HG03342 (cell line): ENCODE measurements around the gene CDC25C.
A peak's percentile ranks its signal among the peaks of the same experiment; 100 is the strongest.

Source experiments
- ATAC-seq: cut with Tn5 transposase; IDR thresholded peaks from one replicate; pipeline ENCODE4 v1.9.1; 2021; ENCODE audit warnings: mild to moderate bottlenecking, moderate library complexity; ENCODE audit not compliant: unreplicated experiment

Gene CDC25C

DNA sequence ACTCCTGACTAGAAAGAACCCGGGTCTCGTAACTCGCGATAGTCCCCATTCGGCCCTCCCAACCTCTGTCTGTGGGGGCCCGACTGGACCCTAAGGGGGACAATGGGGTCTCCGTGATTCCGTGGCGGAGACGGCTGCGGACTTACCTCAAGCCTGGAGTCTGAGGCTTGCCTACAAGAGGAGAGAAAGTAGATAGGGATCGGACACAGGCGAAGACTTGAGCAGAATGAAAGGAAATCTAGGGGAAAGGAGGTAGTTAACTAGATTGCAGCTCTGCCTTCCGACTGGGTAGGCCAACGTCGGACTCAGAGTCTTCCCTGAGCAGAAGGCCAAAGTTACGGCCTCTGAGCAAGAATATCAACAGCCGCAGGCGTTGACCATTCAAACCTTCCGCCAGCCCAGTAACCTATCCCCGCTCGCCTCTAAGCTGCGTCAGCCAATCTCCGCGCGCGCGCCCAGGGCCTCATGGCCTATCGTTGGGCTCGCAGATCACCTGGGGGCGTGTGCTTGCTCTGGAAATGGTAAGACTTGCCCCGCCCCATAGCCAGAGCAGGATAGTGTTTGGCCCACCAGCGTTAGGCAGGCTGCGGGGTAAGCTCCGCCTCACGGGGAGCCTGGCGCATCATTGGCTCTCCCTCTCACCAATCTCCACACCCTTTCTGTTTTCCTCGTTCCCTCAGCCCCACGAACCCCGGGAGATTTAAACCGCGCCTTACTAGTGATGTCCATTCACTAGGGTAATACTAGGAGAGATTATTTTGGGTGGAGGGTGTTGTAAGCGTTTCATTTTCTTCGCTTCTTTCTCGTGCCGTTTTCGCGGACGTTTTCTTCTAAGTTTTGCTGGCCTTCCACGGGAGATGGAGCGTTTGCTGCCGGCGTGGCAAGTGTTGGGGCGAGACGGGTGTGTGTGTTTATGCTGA, at the start of gene CDC25C:
CDC25C (minus strand) TSS at position 356 of the 920 bp plus-strand sequence. CDS start 624 bp downstream, outside the sequence.
- ATAC-seq = peak; percentile 99

DNA sequence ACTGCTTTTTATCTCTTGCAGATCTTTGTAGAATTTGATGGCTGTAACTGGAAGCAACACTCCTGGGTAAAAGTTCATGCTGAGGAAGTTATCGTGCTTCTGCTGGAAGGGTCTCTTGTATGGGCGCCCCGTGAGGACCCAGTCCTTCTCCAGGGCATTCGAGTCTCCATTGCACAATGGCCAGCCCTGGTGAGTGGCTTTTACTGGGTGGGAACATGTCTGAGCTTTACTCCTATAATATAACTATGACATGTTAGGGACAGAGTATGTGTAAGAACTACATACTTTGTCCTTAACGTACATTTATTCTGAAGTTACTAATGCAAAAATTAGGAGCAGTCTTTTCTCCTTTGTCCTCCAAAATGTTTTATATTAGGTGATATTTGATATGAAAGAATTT, 41.0 kb upstream of the CDC25C start:
- ATAC-seq = no peak

DNA sequence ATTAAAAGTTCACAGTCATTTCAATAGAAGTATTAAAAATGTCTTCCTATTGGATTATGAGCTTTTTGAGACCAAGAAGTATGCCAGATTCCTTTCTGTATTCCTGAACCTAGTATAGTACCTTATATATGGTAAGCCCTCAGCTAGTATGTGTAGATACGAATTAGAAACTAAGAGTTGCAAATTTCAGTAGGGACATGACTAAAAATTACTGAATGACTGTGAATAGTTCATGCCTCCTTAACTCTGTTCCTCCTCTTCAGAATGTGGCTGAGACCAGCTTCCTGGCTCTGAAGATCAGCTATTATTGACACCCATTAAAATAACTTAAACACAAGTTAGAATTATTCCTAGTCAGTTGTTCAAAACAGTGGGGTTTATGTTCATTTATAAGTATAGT, 40.6 kb upstream of the CDC25C start:
- peak; percentile 71 for ATAC-seq

DNA sequence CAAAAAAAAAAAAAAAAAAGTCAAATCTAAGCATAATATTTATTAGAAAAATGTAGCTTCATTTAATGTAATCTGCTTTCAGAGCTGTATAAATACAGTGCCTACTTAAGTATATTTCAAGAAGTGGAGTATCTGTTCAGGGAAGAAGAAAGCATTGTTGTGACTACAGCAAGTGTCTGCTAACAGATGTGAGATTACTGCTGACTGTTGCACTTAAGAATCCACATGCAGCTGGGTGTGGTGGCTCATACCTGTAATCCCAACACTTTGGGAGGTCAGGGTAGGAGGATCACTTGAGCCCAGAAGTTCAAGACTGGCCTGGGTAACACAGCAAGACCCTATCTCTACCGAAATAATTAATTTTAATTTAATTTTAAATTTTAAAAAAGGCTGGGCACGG, 39.9 kb upstream of the CDC25C start:
- no peak for ATAC-seq

DNA sequence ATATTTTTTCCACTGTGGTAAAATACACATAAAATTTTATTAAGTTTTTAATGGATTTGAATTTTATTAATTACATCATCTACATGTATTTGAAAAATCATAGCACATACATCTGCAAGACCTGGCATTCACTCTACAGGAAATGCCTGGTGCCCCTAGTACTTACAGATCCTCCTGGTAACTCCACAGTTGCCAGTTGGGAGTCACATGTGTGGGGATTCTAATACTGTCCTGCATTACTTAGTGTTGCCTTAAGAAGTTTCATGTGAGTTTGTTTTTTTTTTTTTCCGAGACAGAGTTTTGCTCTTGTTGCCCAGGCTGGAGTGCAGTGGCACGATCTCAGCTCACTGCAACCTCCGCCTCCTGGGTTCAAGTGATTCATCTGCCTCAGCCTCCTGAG, 38.9 kb upstream of the CDC25C start:
- ATAC-seq = no peak

DNA sequence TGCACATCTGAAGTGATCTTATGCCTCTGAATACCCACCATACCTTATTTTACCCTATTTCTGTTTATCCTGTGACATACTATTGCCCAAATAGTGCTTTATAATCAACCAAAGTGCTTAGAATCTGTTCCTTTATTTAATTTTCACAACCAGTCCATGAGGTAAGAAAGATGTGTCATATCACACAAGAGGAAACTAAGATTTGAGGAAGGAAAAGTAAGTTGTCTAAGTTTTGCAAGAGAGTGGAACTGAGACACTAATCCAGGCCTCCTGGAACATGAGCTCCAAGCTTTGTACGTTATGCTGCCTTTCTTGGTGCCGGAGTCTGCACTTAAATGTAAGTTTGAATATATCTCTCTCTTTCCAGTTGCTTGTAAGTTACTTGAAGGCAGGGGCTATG, 38.1 kb upstream of the CDC25C start:
- no peak for ATAC-seq

DNA sequence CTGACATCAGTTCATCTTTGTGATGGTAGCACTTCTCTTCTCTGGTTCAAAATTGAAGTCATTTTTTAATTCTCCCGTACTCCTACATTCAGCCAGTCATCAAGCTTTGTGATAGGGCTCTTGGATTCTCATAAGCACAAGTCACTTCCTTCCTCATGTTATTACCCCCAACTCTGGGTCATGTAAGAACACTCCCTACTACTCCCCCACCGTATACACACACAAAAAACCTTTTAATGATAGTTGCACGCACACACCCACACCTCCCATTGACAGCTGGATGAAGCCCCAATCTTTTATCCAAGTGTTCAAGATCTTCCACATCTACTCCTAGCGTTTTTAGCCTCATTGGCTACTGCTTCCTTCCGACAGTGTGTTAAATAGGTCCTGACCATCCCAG, 37.7 kb upstream of the CDC25C start:
- ATAC-seq = no peak

DNA sequence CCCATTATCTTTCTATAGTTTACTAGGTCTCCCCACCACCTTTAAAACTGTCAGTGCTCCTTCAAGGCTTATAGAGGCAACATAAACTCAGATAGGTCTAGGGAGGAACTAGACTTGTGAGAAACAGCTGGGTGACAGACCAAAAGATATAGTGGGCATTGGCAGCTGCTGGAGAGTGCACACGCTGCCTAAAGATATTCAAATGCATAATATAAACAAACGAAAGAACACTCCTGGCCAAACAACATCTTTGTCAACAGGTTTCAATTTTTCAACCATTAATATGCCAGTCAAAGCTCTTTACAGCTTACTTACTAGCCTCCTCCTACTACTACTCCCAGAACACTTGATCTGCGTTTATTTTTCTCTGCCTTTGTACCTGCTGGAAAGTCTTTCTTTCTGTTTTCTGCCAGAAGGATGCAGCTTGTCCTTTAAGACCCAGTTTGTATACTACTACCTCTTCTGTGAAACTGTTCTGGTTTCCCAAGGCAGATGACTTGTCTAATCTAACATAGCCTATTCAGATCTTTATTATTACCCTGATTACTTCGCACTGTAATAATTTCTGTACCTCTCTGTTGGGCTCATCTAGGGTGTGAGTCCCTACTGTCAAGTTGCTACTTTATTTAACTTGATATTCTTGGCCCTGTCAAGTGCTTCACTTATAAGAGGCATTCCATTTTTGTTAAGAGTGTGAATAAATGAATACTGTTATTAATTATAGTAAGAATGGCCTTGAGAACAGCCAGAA, 35.2 kb upstream of the CDC25C start:
- no peak for ATAC-seq

DNA sequence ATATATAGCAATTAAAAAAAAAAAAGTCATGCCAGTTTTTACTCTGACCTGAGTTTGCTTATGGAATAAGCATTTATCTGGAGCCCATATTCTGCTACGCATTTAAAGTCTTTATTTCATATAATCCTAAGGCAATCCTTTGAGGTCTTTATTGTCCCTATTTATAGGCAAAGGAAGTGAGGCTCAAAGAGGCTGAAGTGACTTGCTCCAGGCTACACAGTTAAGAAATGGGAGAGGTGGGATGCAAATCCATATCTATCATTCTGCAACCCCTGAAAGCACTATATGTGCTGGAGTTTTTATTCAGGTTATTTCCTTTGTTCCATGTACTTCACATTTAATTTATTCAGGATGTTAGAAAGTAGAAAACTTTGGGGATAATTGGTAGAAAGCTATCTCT, 33.0 kb upstream of the CDC25C start:
- no peak for ATAC-seq

DNA sequence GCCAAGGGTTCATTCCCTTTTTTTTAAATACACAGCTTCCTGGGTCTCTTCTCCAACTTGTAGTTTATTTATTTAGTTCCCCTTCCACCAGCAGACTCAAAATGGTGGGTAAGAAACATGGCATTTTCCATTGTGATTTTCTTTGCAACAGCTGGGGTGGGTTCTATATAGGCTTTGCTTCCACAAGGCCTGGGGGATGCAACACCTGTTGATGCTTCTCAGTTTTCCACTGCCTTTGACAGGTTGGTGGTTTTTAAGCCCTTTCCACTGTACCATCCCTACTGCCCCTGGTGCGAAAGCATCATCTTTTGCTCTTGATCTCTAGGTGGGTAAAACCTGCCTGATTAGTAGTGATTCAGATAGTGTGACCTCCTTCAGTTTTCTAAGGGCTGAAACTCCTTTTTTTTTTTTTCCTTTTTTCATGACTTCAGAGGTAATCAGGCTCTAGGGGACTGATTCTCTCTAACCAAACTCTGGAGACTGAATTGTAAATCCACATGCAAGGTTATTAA, 29.4 kb upstream of the CDC25C start:
- ATAC-seq = no peak

DNA sequence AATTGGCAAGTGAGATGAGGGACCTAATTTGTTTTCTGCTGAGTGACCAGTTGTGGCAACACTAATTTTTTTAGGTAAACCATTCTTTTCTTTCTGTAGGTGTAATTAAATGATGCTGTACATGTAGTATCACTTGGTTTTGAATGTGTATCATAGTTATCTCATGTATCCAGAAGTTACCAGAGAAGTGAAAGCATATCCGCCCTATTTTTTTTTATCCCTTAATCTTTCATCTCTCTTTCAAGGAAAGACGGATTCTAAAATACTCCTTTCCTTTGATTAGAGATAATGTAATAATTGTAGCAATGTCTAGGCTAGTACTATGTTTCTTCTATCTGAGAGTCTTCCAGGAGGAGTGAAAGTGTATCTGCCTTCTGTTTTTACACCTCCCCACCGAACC, 28.0 kb upstream of the CDC25C start:
- ATAC-seq = no peak

DNA sequence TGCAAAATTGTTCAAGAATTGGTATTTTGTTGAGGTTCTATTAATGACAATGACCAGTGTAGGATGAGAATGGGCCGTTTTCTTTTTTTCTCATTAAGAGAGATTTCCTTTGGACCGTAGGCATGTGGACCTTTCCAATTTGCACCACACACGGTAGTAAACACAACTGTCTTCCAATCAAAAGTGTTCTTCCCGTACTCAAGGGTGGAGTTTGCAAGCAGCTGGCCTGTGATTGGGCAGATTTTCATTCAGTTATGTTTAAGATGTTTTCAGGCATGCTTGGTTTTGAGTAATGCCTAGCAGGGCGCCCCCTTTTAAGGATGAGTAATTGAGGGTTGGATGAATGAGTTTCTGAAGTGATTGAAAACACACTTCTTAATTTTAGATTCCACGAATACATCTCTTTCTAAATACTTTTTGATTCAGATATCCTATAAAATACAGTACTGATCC, 23.3 kb upstream of the CDC25C start:
- ATAC-seq = no peak

DNA sequence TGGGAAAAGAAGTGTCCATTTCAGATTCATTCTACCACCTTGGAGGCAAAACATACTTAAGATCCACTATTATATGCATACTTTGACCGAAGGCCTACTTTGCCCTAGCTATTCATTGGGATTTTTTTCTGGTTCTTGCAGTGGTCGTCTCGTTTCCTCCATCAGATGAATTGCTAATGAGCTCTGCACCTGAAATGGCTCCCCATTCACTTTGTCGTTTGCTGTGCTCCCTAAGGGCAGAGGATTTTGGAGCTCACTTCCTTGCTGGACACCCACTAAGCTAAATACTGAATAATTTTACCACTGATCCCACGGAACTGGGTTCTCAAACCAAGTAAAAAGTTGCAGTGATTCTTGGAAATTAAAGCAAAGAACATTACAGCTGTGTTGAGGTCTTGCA, 22.8 kb upstream of the CDC25C start:
- no peak for ATAC-seq

DNA sequence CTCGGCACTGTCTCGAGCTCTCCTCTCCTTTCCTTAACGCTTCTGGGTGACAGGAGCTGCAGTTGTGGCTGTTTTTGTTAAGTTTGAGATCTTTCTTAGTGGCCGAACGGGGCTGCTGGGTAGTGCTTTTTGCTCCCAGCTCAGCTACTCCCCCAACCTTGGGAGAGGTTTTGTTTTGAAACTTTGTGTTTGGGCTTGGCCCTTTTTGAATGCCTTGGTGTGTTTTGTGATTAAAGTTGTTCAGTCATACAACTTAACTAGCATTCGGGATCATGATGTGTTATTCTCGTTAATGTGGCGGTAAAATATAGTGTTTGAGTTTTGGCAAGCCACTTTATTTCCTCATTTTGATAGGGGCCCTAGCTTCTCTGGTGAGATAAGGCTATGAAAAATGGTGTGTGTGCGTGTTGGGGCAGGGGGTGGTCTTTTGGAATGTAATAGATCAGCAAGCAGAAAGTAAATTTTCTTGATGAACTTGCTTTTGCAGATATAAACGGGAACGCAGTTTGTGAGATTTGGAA, 22.0 kb upstream of the CDC25C start:
- ATAC-seq = no peak

DNA sequence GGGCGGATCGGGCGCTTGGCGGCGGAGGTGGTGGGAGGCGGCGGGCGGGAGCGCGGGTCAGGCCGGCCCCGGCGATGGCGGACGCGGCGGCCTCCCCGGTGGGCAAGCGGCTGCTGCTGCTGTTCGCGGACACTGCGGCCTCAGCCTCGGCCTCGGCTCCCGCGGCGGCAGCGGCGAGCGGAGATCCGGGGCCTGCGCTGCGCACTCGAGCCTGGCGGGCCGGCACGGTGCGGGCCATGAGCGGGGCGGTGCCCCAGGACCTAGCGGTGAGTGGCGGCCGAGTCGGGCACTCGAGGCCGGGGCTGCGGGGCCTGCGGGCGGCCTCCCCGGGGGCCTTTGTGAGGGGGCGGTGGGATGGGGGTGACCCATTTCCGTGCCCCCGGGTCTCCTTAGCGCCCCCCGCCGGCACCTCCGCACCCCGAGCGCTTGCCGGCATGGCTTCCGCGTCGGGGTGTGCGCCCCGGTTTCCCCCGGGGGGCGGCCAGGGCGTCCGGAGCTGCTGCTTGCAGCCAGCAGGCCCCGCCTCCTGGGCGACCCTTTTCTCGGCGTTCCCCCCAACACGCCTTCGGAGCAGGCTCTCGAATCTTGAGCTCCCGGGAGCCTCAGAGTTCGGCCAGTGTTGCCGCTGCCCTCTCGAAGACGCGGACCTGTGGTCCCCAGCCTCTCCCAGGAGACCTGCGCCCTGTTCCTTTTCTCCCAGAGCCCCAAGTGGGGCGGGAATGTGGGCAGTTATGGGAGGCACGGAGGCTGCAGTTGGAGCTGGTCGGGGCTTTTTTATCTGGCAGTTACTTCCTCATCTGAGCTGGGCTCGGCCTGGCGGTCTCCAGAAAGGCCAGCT, 21.3 kb upstream of the CDC25C start:
- ATAC-seq = peak; percentile 36

DNA sequence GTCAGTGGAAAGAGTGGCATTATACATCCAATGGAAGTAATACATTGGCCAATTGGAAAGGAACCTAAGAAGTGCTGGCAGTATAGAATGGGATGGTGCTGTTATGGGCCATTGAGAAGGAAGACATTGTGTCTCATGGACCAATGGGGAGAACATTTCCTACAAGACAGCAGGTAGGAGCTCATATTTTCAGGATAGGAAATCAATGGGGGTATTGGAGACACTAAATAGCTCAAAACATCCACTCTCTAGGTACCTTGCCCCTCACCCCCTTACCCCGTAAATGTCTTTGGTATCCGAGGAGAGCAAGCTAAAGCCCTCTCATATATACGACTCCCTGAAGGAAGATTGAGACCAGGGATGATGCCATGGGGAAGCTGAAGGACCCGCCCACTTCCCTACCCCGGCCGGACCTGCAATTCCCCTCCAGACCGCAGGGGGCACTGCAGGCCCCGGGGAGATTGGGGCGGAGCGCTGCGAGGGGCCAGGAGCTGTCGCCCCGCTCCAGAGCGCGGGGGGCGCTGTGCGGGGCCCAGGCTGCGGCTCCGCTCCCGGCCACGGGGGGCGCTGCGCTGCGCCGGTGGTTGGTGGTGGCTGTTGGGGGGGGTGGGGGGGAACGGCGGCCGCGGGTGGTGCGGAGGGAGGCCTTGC, 20.6 kb upstream of the CDC25C start, which contains the start of gene KDM3B:
KDM3B (plus strand) TSS at position 615 of the 651 bp plus-strand sequence. CDS start 111 bp downstream, outside the sequence.
- peak; percentile 69 for ATAC-seq

DNA sequence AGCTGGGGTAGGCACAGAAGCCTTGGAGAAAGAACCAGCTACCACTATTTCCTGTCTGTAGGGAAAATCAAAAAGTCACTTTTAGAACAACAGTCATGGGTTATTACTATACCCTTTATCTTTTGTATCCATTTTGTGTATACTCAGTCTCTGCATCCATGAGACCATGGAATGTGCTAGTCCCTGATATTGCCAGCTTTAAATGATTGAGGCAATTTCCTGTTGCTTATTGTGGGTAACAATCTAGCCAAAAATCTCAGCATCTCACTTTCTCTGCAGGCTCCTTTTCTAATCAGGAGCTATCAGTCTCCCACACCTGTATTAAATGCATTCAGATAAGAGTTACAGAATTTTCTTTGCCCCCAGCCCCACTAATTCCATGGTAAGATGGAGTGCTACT, 19.9 kb upstream of the CDC25C start:
- ATAC-seq = no peak

DNA sequence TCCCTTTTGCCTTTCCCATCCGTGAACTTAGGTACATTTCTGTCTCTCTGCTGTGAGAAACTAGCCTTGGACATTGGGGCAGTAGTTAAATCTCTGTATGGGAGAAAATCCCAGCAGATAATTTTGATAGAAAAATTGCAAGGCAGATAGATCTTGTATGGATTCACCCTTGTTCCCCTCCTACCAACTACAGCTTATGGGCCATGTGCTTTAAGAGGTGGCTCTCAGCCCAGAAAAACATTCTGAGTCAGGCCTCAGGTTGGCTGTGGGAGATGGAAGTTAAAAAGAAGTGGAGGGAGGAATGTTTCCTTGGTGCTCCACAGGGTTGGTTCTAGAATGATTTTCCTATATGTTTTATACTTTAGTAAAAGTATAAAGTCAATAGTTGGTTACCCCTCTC, 19.5 kb upstream of the CDC25C start:
- ATAC-seq = no peak

DNA sequence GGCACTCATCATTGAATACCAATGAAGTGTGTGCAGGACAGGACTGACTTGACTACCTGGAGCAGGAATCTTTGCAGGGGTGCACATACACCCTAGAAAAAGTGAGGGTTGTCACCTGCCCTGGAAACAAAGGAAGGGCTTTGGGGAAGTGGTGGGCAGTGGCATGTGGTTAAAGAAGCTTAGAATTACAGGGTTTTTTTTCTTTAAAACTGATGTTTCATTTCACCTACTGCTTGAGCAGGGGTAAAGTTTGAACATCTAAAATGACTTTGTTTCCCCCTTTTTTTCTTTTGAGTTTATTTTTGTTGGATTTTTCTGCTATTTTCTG, 18.9 kb upstream of the CDC25C start:
- no peak for ATAC-seq
